CD4-positive, alpha-beta T cell (primary cell): ENCODE data around the gene MARCHF9. TPM values are rescaled to one million over a fixed set of nuclear protein-coding genes. Genes with fewer than 3 reads are reported as not detected.

Experiments
- ATAC-seq: fragments of 200-7000 bp; cut with Tn5 transposase; one replicate; pipeline ENCODE4 v1.10.0; 2022; ENCODE audit warnings: mild to moderate bottlenecking; ENCODE audit not compliant: poor library complexity
- CTCF ChIA-PET: fragments of 350-600 bp; sonication (Branson Sonifier 250); formaldehyde crosslinking; loops from one replicate; lab custom pipeline; 2021; ENCODE audit warnings: antibody characterized with exemption, inconsistent platforms; lab: Charles Lee
- POLR2A ChIA-PET: fragments of 350-600 bp; sonication (Branson Sonifier 250); formaldehyde crosslinking; loops from one replicate; lab custom pipeline; 2021; ENCODE audit warnings: antibody characterized with exemption, inconsistent platforms; lab: Charles Lee
- DNase-seq, 14 experiments: peaks; one replicate each; pipeline ENCODE4 v3.0.0-alpha.2; 2013 to 2020; ENCODE audit warnings: mixed read lengths in 2 of 14
- H3K27ac ChIP-seq, 2 donors: one replicate each; pipeline versions ENCODE4 v1.5.1 to v1.7.0; 2013; ENCODE audit warnings: low read length in 2 of 2, low read depth in 1 of 2, mild to moderate bottlenecking in 1 of 2
- H3K27me3 ChIP-seq, 2 experiments: 1 replicate in 1 of 2; 2 replicates in 1 of 2; pipeline versions ENCODE4 v1.6.1 to v1.7.0; 2013; ENCODE audit warnings: low read length in 2 of 2, control low read depth in 1 of 2, mild to moderate bottlenecking in 1 of 2, moderate library complexity in 1 of 2; ENCODE audit not compliant: insufficient read depth in 2 of 2, control insufficient read depth in 1 of 2
- H3K36me3 ChIP-seq: one replicate; pipeline ENCODE4 v1.6.1; 2013; ENCODE audit warnings: low read length, control low read depth; ENCODE audit not compliant: insufficient read depth
- H3K4me1 ChIP-seq: one replicate; pipeline ENCODE4 v1.6.1; 2013; ENCODE audit warnings: low read length, control low read depth; ENCODE audit not compliant: insufficient read depth
- H3K4me3 ChIP-seq: one replicate; pipeline ENCODE4 v1.5.1; 2013; ENCODE audit warnings: mild to moderate bottlenecking, low read length, moderate library complexity
- H3K9me3 ChIP-seq, 2 experiments: 1 replicate in 1 of 2; 2 replicates in 1 of 2; pipeline versions ENCODE4 v1.6.1 to v1.7.0; 2013; ENCODE audit warnings: low read length in 2 of 2, mild to moderate bottlenecking in 2 of 2, control low read depth in 1 of 2, moderate library complexity in 1 of 2; ENCODE audit not compliant: control insufficient read depth in 1 of 2, insufficient read depth in 1 of 2
- H3K27ac Mint-ChIP-seq: one replicate; pipeline ENCODE4 v1.8.0; 2020; ENCODE audit warnings: mixed read lengths
- H3K27me3 Mint-ChIP-seq: one replicate; pipeline ENCODE4 v1.8.0; 2021; ENCODE audit warnings: mixed read lengths
- H3K36me3 Mint-ChIP-seq: one replicate; pipeline ENCODE4 v1.8.0; 2021; ENCODE audit warnings: low read depth, mixed read lengths
- H3K4me1 Mint-ChIP-seq: one replicate; pipeline ENCODE4 v1.8.0; 2021; ENCODE audit warnings: low read depth, mixed read lengths
- H3K4me3 Mint-ChIP-seq: one replicate; pipeline ENCODE4 v1.8.0; 2020; ENCODE audit warnings: mild to moderate bottlenecking, mixed read lengths
- H3K9me3 Mint-ChIP-seq: one replicate; pipeline ENCODE4 v1.8.0; 2020; ENCODE audit warnings: mixed read lengths
- CTCF ChIP-seq: fragments of 200-600 bp; IDR thresholded peaks from one replicate; pipeline ENCODE4 v1.8.0; 2022; ENCODE audit warnings: antibody characterized with exemption, mild to moderate bottlenecking
- intact Hi-C, 2 experiments: fragments of 100-400 bp; cut with DNase I in 1 of 2; cut with micrococcal nuclease in 1 of 2; formaldehyde crosslinking; loops; one replicate each; pipeline versions ENCODE4 v1.15.1 to v1.9.0; 2023 to 2025; cut with DNase I, micrococcal nuclease
- total RNA-seq, 174 experiments: library from RNA in 2 of 174; stranded (reverse) in 2 of 174; gene quantifications; one replicate each; pipeline ENCODE4 v1.2.3 and lab custom pipeline; 2021 to 2026

MARCHF9 gene
- total RNA-seq, 2 experiments from 2014 or later: 39.9 to 40.8 TPM

- Mint-ChIP-seq H3K36me3 (peaks cover 64% of the 10 kb centered on the region), H3K4me3 (no peak overlapping the region), H3K9me3 (no peaks in the 10 kb centered on the region), H3K4me1 (no peaks in the 10 kb centered on the region), H3K27ac (no peak overlapping the region), H3K27me3 (no peaks in the 10 kb centered on the region)
- POLR2A ChIA-PET: interaction anchor here (0.7 to 2.2 kb wide), 3 partner anchors 8 to 18 kb away, joined by 3 to 6 read pairs (median 4); partner anchors contain the start of gene AVIL
- no peak for TF ChIP-seq CTCF
- H3K4me1 ChIP-seq: no peaks in the 10 kb centered on the region
- DNase-seq (no peak), ATAC-seq (no peak)
- CTCF ChIA-PET: interaction anchor here (2.5 kb wide), 1 partner anchor 95 kb away, joined by 6 read pairs; no protein-coding TSS in a partner anchor
- no peaks in the 10 kb centered on the region for H3K27me3 ChIP-seq
- H3K4me3 ChIP-seq: no peak overlapping the region
- no peak overlapping the region for H3K27ac ChIP-seq
- H3K9me3 ChIP-seq: no peaks in the 10 kb centered on the region
- intact Hi-C loops: no loop called here
- H3K36me3 ChIP-seq: peaks cover 49% of the 10 kb centered on the region
Observed at GRCh38 chr12:57800965-57801364, 46.1 kb downstream of the MARCHF9 start.

GRCh38 chr12:57802607-57803006 is 47.7 kb downstream of the MARCHF9 start:
- no peak for TF ChIP-seq CTCF
- Mint-ChIP-seq H3K9me3 (no peaks in the 10 kb centered on the region), H3K4me3 (no peak overlapping the region), H3K27ac (no peak overlapping the region), H3K4me1 (no peaks in the 10 kb centered on the region), H3K27me3 (no peaks in the 10 kb centered on the region), H3K36me3 (peaks cover 63% of the 10 kb centered on the region)
- Histone ChIP-seq H3K4me3 (no peak overlapping the region), H3K27me3 (no peaks in the 10 kb centered on the region), H3K27ac (no peak overlapping the region), H3K4me1 (no peaks in the 10 kb centered on the region), H3K36me3 (peaks cover 40% of the 10 kb centered on the region), H3K9me3 (no peaks in the 10 kb centered on the region)
- POLR2A ChIA-PET: interaction anchor here (0.7 to 1.5 kb wide), 3 partner anchors 20 to 96 kb away, joined by 3 to 4 read pairs (median 3); partner anchors contain the start of gene TSFM
- CTCF ChIA-PET: interaction anchor here (0.5 to 2.2 kb wide), 9 partner anchors 8 to 453 kb away, joined by 3 to 11 read pairs (median 4); partner anchors contain the start of gene TSFM
- no peak for DNase-seq
- no peak for ATAC-seq
- intact Hi-C loops: loop anchor here (1.0 to 2.0 kb wide), 3 partner anchors 45 to 103 kb away; no protein-coding TSS in a partner anchor

- POLR2A ChIA-PET: interaction anchor here (0.7 to 1.5 kb wide), 3 partner anchors 21 to 96 kb away, joined by 3 to 4 read pairs (median 3); partner anchors contain the start of gene TSFM
- peak; percentile 76 for TF ChIP-seq CTCF
- Histone ChIP-seq H3K4me1 (no peaks in the 10 kb centered on the region), H3K27me3 (no peaks in the 10 kb centered on the region), H3K9me3 (no peaks in the 10 kb centered on the region), H3K36me3 (peaks cover 41% of the 10 kb centered on the region), H3K27ac (no peak overlapping the region), H3K4me3 (no peak overlapping the region)
- CTCF ChIA-PET: interaction anchor here (0.9 to 2.2 kb wide), 9 partner anchors 9 to 102 kb away, joined by 3 to 11 read pairs (median 4); partner anchors contain the start of gene TSFM
- ATAC-seq (no peak), DNase-seq (peak in 13 of 14 experiments; percentile 10 to 58 (median 29))
- Mint-ChIP-seq H3K4me1 (no peaks in the 10 kb centered on the region), H3K4me3 (no peak overlapping the region), H3K9me3 (no peaks in the 10 kb centered on the region), H3K36me3 (peaks cover 61% of the 10 kb centered on the region), H3K27ac (no peak overlapping the region), H3K27me3 (no peaks in the 10 kb centered on the region)
- intact Hi-C loops: loop anchor here (1.0 to 2.0 kb wide), 3 partner anchors 44 to 102 kb away; no protein-coding TSS in a partner anchor
Observed at GRCh38 chr12:57803319-57803893, 48.5 kb downstream of the MARCHF9 start.
